Dedifferentiated amniotic fluid mesenchymal stem cell (primary cell): ENCODE measurements around the gene DENND4B.

Experiments
- DNase-seq: peaks from one replicate; pipeline ENCODE4 v3.0.0-alpha.2; 2016; ENCODE audit errors: extremely low spot score

Gene DENND4B

GRCh38 chr1:153882296-153882912 is 64.1 kb downstream of the DENND4B start:
- no peak for DNase-seq

GRCh38 chr1:153881751-153882150 is 64.8 kb downstream of the DENND4B start:
- DNase-seq, result peak; percentile 48

- peak; percentile 94 for DNase-seq
Observed at GRCh38 chr1:153880962-153881361, 65.6 kb downstream of the DENND4B start.

GRCh38 chr1:153880024-153880423 is 66.5 kb downstream of the DENND4B start:
- DNase-seq, result no peak
